Measurements from ENCODE around the gene TREX2. TPM values are rescaled to one million over a fixed set of nuclear protein-coding genes. Genes with fewer than 3 reads are reported as not detected.

TREX2 gene
- total and polyA plus RNA-seq, 2 of the 8 experiments (the other 6 are each of a cell fraction or from before 2014, with no cell fraction given), result 0.71 to 0.80 TPM

- H3K14ac ChIP-seq (ENCODE audit: insufficient read length), result no peak overlapping the region
- peaks cover 5% of the 10 kb centered on the region; the same call in 1 of the 2 replicates for H3K23me2 ChIP-seq (ENCODE audit: low read depth, low read length)
- H2BK120ac ChIP-seq (replicated peaks; ENCODE audit: low read depth, low read length), result no peak overlapping the region
- peaks cover 3% of the 10 kb centered on the region; the same call in 1 of the 2 replicates for H3K79me1 ChIP-seq (ENCODE audit: low read depth, low read length)
- peaks cover 0 to 4% (median 2%) of the 10 kb centered on the region in 4 experiments; a peak in 5 of 8 replicates for H3K36me3 ChIP-seq (ENCODE audit: control insufficient read depth in 2 of 4, insufficient read depth in 4 of 4, low read length in 3 of 4)
- H2AK5ac ChIP-seq (ENCODE audit: low read depth, low read length), result no peak overlapping the region
- H2BK20ac ChIP-seq (ENCODE audit: low read length), result no peak overlapping the region
- no peak overlapping the region for H3K9ac ChIP-seq (replicated peaks in 1 of 4; ENCODE audit: extremely low read depth in 1 of 4, low read depth in 3 of 4, low read length in 3 of 4)
- no peak overlapping the region for H4K8ac ChIP-seq (ENCODE audit: extremely low read depth, insufficient read depth, low read length)
- ChIA-PET POLR2A (ENCODE audit: partially characterized antibody) (interaction anchor here (0.6 kb wide), 1 partner anchor 102 kb away, joined by 3 read pairs; no protein-coding TSS in a partner anchor), CTCF (ENCODE audit: partially characterized antibody) (no interaction called here)
- no peak overlapping the region for H2AFZ ChIP-seq (ENCODE audit: low read length)
- no peak overlapping the region for H2BK12ac ChIP-seq (ENCODE audit: low read depth, low read length)
- WGBS, 2 experiments (ENCODE audit: extremely low coverage in 1 of 2, insufficient coverage in 1 of 2, insufficient read length in 1 of 2, insufficient replicate concordance in 2 of 2, low coverage in 1 of 2, low lambda C conversion rate in 2 of 2, missing lambda C conversion rate in 1 of 2), result 94% methylated on average over 6 of the region's 19 CpGs; no CpG with 5 or more reads in 1 of the 2 experiments
- DNase-seq (ENCODE audit: low read depth in 1 of 2, low spot score in 2 of 2), result no peak
- H3K18ac ChIP-seq (ENCODE audit: extremely low read depth, low read length), result no peak overlapping the region
- no peak overlapping the region for H4K5ac ChIP-seq (ENCODE audit: insufficient read length, low read depth, low read length)
- no peak overlapping the region for H3K4me3 ChIP-seq (ENCODE audit: extremely low read depth in 1 of 4, insufficient read depth in 2 of 4, low read depth in 3 of 4, low read length in 4 of 4)
- no peak overlapping the region for H3K27ac ChIP-seq (ENCODE audit: low read depth, low read length)
- H4K91ac ChIP-seq (replicated peaks; ENCODE audit: insufficient read length, low read length), result no peak overlapping the region
- H3K4ac ChIP-seq (replicated peaks; ENCODE audit: insufficient read length, low read depth, low read length), result no peak overlapping the region
- H4K20me1 ChIP-seq (replicated peaks in 1 of 2; ENCODE audit: control insufficient read depth in 1 of 2, insufficient read depth in 2 of 2, low read length in 2 of 2), result peaks cover 0 to 3% of the 10 kb centered on the region in 2 experiments
- no peak overlapping the region for H2BK15ac ChIP-seq (ENCODE audit: low read length)
- H3K9me3 ChIP-seq (ENCODE audit: insufficient read depth in 2 of 2, low read depth in 1 of 2, low read length in 1 of 2), result no peaks in the 10 kb centered on the region
- H3K79me2 ChIP-seq (ENCODE audit: control insufficient read depth in 1 of 2, insufficient read depth in 2 of 2, low read length in 2 of 2), result peaks cover 0 to 4% of the 10 kb centered on the region in 2 experiments; a peak in 1 of 4 replicates
- H3K27me3 ChIP-seq (replicated peaks in 1 of 4; ENCODE audit: control insufficient read depth in 3 of 4, extremely low read depth in 1 of 4, insufficient read depth in 3 of 4, low read length in 3 of 4), result no peaks in the 10 kb centered on the region
- no peak overlapping the region for H2BK5ac ChIP-seq (ENCODE audit: low read depth, low read length)
- H3K23ac ChIP-seq (ENCODE audit: insufficient read length), result no peak overlapping the region
- H3K56ac ChIP-seq (replicated peaks; ENCODE audit: insufficient read length, low read depth, low read length), result no peak overlapping the region
- H3K4me1 ChIP-seq (replicated peaks in 1 of 4; ENCODE audit: control insufficient read depth in 3 of 4, insufficient read depth in 4 of 4, low read length in 3 of 4), result 0 out of 7 replicates have a peak, but pooled peaks cover 0 to 2% (median 0%) of the 10 kb centered on the region in 4 experiments
- TF ChIP-seq CHD1 (IDR thresholded peaks at IDR 0.05; ENCODE audit: low read depth, low read length) (no peak), SRF (IDR thresholded peaks at IDR 0.05; ENCODE audit: low read depth, low read length) (no peak), JUN (IDR thresholded peaks at IDR 0.05; ENCODE audit: low read depth, low read length) (no peak), ATF3 (IDR thresholded peaks at IDR 0.05; ENCODE audit: insufficient read depth, low read depth, low read length) (no peak), FOSL1 (IDR thresholded peaks at IDR 0.05; ENCODE audit: insufficient read depth, low read depth, low read length) (no peak), SP2 (IDR thresholded peaks at IDR 0.05; ENCODE audit: low read length) (no peak), BCL11A (IDR thresholded peaks at IDR 0.05; ENCODE audit: low read depth in 2 of 2, low read length in 2 of 2) (no peak), PHF8 (conservative IDR thresholded peaks at IDR 0.05; ENCODE audit: low read depth, low read length) (no peak), POLR2AphosphoS5 (IDR thresholded peaks at IDR 0.05; ENCODE audit: low read depth, low read length) (no peak)
- FAIRE-seq, result no peak
- no peak overlapping the region for H3K4me2 ChIP-seq (ENCODE audit: insufficient read depth in 1 of 2, low read depth in 2 of 2, low read length in 2 of 2)
Measured at GRCh38 chrX:153465691-153466380, 20.0 kb upstream of the TREX2 start.

Measured in H1 (cell line).